Spleen (tissue), 7 donors: ENCODE data around the gene NOD2.

ENCODE experiments used
- POLR2A ChIP-seq, 3 donors: fragments of 450-650 bp; IDR thresholded peaks; one replicate each; pipeline ENCODE4 v1.5.1; 2017; ENCODE audit warnings: antibody characterized with exemption in 3 of 3, mild to moderate bottlenecking in 1 of 3
- POLR2AphosphoS5 ChIP-seq, 3 donors: sonication (generic); formaldehyde crosslinking; IDR thresholded peaks; one replicate each; pipeline ENCODE4 v1.5.1; 2017; ENCODE audit warnings: antibody characterized with exemption in 3 of 3
- TF ChIP-seq, protein P1 (sequence below), 11 experiments: fragments of 200-600 bp in 7 of 11; fragments of 450-650 bp in 4 of 11; sonication (generic) in 4 of 11; IDR thresholded peaks in 8 of 11; conservative IDR thresholded peaks in 3 of 11; 1 replicate in 7 of 11; 2 replicates in 4 of 11; pipeline versions ENCODE4 v1.4.0 to v1.8.0; 2016 to 2021; ENCODE audit warnings: antibody characterized with exemption in 11 of 11, inconsistent platforms in 4 of 11, mild to moderate bottlenecking in 1 of 11
- donor health status: DM: no; HTN: no; CAD: no; lungs with moderate emphysema.
- donor health status: DM: no; HTN: no; CAD: no.
- donor health status: DM: no; HTN: no; CAD: no.

DNA sequence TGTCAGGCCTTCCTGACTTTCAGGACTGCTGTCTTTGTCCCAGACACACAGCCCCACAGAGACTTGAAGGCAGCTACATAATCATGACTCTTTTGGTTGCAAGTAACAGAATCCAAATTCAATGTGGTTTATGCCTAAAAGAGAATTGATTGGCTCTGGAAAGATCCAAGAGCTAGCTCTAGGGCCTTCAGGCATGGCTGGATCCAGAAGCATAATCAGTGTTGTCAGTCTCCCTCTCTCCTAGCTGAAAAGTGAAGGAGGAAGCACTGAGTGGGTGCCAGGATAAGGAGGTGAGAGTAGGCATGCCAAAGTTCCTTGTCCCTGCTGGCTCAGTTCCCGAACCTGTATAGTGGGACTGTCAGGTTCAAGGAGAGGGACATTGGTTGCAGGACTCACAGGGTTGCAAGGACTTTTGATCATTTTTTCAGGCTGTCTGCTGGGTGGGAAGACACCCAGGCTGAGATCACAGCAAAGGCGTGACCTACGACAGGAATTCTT lies 37.8 kb upstream of the NOD2 start:
- TF ChIP-seq, protein P1, sequence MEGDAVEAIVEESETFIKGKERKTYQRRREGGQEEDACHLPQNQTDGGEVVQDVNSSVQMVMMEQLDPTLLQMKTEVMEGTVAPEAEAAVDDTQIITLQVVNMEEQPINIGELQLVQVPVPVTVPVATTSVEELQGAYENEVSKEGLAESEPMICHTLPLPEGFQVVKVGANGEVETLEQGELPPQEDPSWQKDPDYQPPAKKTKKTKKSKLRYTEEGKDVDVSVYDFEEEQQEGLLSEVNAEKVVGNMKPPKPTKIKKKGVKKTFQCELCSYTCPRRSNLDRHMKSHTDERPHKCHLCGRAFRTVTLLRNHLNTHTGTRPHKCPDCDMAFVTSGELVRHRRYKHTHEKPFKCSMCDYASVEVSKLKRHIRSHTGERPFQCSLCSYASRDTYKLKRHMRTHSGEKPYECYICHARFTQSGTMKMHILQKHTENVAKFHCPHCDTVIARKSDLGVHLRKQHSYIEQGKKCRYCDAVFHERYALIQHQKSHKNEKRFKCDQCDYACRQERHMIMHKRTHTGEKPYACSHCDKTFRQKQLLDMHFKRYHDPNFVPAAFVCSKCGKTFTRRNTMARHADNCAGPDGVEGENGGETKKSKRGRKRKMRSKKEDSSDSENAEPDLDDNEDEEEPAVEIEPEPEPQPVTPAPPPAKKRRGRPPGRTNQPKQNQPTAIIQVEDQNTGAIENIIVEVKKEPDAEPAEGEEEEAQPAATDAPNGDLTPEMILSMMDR (IDR thresholded peaks at IDR 0.05 in 8 of 11, conservative IDR thresholded peaks at IDR 0.05 in 3 of 11): no peak
- TF ChIP-seq POLR2AphosphoS5 (IDR thresholded peaks at IDR 0.05) (no peak), POLR2A (IDR thresholded peaks at IDR 0.05) (no peak)
